HG02759 (cell line): ENCODE results near the gene EPRS1.
"Not testable (repeated sequence)": the region's sequence is repeated elsewhere in the genome, so short reads cannot be mapped to it uniquely, and the experiment has no call there.

Experiments
- ATAC-seq: cut with Tn5 transposase; IDR thresholded peaks from one replicate; pipeline ENCODE4 v1.9.1; 2021; ENCODE audit warnings: mild to moderate bottlenecking, moderate library complexity; ENCODE audit not compliant: unreplicated experiment

EPRS1 gene

GRCh38 chr1:220040028-220040596 lies 6.2 kb downstream of the EPRS1 start:
- ATAC-seq = no peak

- no peak for ATAC-seq
Measured at GRCh38 chr1:220038640-220039039, 7.7 kb downstream of the EPRS1 start.

- not testable (repeated sequence) for ATAC-seq
Measured at GRCh38 chr1:220037810-220038209, 8.5 kb downstream of the EPRS1 start.

- no peak for ATAC-seq
Measured at GRCh38 chr1:220032911-220033310, 13.4 kb downstream of the EPRS1 start.

GRCh38 chr1:220031287-220031686 lies 15.0 kb downstream of the EPRS1 start:
- ATAC-seq = no peak

- ATAC-seq = no peak
Measured at GRCh38 chr1:220028346-220028895, 17.9 kb downstream of the EPRS1 start.

- ATAC-seq = no peak
Measured at GRCh38 chr1:220019071-220019470, 27.2 kb downstream of the EPRS1 start.

GRCh38 chr1:220013497-220013896 lies 32.8 kb downstream of the EPRS1 start:
- ATAC-seq = peak; percentile 62

- no peak for ATAC-seq
Measured at GRCh38 chr1:220012259-220012658, 34.0 kb downstream of the EPRS1 start.

GRCh38 chr1:220011620-220012019 lies 34.7 kb downstream of the EPRS1 start:
- no peak for ATAC-seq

GRCh38 chr1:220007438-220007837 lies 38.9 kb downstream of the EPRS1 start:
- no peak for ATAC-seq

- ATAC-seq = no peak
Measured at GRCh38 chr1:220005489-220005888, 40.8 kb downstream of the EPRS1 start.

GRCh38 chr1:220003610-220004299 lies 42.5 kb downstream of the EPRS1 start:
- no peak for ATAC-seq

GRCh38 chr1:220003015-220003414 lies 43.3 kb downstream of the EPRS1 start:
- no peak for ATAC-seq

GRCh38 chr1:220001095-220001501 lies 45.2 kb downstream of the EPRS1 start:
- no peak for ATAC-seq

GRCh38 chr1:219999821-220000220 lies 46.5 kb downstream of the EPRS1 start:
- ATAC-seq = no peak
